ENCODE measurements around the gene PPP1R12C.

Gene PPP1R12C

DNA sequence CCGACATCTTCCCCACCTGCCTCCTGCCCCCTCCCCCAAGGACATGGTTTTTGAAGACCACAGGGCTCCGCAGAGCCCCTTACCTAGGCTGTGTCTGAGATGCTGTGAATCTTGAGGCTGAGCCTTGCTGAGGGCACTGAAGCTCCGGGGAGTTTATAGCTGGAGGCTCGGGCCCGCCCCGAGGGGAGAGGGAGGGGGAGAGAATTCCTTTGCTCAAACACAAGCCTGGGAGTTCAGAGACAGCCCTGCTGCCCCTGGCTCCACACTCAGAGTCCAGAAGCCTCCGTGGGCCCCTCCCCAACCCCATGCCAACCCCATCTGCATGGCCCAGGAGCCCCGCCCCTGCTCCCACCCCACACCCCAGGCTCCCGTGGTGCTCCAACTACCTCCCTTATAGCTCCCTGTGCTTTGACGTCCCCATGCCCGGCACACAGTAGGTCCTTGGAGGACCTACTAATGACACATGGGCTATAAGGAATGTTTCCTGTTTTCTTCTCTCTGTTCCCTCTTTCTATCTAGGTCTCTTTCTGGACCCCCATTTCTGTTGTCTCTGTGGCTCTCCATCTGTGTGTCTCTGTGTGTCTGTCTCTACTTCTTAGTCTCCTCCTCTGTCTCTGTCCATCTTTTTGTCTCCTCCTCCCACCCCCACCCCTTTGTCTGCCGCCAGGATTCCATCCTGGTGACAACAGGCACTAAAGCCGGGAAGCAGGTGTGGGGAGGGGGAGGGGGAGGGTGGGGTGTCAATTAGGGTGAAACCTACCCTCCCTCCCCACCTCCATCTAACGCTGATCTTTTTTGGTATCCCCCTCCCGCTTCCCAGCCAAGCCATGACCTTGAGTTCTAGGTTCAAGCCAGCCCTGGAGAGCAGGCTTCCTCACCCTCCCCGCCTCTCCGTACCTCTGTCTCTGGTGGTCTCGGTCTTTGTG is 31.9 kb upstream of the PPP1R12C start, which contains the start of gene TNNT1:
TSS of gene TNNT1 (minus strand) at position 129 of the 926 bp plus-strand sequence. CDS start 2,049 bp downstream, outside the sequence.
- DNase-seq (ENCODE audit: extremely low read depth, low read depth), result no peak
- TF ChIP-seq, protein P1, sequence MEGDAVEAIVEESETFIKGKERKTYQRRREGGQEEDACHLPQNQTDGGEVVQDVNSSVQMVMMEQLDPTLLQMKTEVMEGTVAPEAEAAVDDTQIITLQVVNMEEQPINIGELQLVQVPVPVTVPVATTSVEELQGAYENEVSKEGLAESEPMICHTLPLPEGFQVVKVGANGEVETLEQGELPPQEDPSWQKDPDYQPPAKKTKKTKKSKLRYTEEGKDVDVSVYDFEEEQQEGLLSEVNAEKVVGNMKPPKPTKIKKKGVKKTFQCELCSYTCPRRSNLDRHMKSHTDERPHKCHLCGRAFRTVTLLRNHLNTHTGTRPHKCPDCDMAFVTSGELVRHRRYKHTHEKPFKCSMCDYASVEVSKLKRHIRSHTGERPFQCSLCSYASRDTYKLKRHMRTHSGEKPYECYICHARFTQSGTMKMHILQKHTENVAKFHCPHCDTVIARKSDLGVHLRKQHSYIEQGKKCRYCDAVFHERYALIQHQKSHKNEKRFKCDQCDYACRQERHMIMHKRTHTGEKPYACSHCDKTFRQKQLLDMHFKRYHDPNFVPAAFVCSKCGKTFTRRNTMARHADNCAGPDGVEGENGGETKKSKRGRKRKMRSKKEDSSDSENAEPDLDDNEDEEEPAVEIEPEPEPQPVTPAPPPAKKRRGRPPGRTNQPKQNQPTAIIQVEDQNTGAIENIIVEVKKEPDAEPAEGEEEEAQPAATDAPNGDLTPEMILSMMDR (IDR thresholded peaks at IDR 0.05; ENCODE audit: low read depth, low read length), result no peak

DNA sequence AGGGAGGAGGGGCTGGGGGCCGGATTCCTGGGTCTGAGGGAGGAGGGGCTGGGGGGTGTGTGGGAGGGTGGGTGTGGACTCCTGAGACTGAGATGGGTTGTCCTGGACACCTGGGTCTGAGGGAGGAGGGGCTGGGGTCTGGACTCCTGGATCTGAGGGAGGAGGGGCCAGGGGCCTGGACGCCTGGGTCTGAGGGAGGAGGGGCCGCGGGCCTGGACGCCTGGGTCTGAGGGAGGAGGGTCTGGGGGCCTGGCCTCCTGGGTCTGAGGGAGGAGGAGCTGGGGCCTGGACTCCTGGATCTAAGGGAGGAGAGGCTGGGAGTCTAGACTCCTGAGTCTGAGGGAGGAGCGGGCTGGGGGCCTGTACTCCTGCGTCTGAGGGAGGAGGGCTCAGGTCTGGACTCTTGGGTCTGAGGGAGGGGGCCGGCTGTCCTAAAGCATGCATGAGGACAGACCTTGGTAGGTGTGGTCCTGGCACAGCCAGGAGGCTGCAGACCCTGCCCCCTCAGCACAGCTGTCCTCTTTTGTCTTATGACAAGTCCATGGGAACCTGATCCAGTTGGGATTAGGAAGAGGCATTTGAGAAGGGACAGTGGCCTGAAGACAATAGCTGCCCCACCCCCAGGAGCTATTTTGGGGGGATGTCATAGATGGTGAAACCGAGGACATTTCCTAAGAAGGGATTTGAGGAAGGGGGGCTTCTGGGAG is 30.3 kb upstream of the PPP1R12C start:
- TF ChIP-seq, protein P1 (IDR thresholded peaks at IDR 0.05; ENCODE audit: low read depth, low read length), result no peak
- no peak for DNase-seq (ENCODE audit: extremely low read depth, low read depth)

- DNase-seq (ENCODE audit: extremely low read depth, low read depth), result no peak
- TF ChIP-seq, protein P1 (IDR thresholded peaks at IDR 0.05; ENCODE audit: low read depth, low read length), result no peak
These were observed 29.4 kb upstream of the PPP1R12C start for GRCh38 chr19:55146705-55147273.

DNA sequence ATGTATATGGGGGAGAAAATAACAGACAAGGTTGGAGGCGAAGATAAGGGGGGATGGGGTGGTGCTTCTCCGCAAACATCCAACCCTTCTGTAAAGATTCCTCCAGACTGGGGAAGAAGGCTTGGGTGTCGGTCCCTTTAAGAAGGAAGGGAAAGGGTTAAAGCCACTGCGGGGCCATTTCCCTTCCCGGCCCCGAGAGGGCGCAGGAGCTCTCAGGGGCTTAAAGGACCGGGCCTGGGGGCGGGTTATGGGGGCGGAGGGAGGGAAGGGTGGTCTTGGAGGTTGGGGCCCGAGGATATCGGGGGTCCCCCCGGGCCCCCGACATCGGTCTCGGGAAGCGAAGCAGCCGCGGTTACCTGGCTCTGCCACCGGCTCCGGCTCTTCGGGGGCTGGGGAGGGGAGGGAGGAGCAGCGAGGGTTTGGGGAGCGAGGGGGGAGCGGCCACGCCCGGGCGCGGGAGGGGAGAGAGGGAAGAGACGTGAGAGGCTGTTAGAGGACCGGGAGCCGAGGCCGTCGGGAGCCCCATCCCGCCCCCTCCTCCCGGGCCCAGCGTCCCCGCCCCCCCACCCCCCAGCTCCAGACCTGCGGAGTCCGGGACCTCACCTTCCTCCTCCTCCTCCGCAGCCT is 28.8 kb upstream of the PPP1R12C start:
- no peak for DNase-seq (ENCODE audit: extremely low read depth, low read depth)
- TF ChIP-seq, protein P1 (IDR thresholded peaks at IDR 0.05; ENCODE audit: low read depth, low read length), result peak; percentile 54

- TF ChIP-seq, protein P1 (IDR thresholded peaks at IDR 0.05; ENCODE audit: low read depth, low read length), result no peak
- no peak for DNase-seq (ENCODE audit: extremely low read depth, low read depth)
These were observed 27.8 kb upstream of the PPP1R12C start for GRCh38 chr19:55145232-55145631.

DNA sequence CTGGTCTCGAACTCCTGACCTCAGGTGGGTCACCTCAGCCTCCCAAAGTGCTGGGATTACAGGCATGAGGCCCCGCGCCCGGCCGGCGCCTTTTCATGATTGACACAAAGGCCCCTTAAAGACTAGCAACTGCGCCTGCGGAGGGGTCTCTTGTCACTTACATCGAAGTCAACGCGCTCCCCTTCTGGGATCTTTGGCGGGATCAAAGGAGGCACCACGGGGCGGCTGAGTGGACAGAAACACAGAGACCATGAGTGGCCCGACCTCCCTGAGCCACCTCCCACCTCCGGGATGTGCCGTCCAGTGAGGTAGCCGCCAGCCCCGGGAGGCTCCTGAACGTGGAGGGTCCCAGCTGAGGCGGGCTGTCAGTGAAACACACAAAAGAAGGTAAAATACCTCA is 24.3 kb upstream of the PPP1R12C start:
- DNase-seq (ENCODE audit: extremely low read depth, low read depth), result no peak
- TF ChIP-seq, protein P1 (IDR thresholded peaks at IDR 0.05; ENCODE audit: low read depth, low read length), result no peak

Data from AG09319 (cell line).